Smooth muscle cell (in vitro differentiated cells): Measurements from ENCODE around the gene FAM24A. TPM values are rescaled to one million over a fixed set of nuclear protein-coding genes. Genes with fewer than 3 reads are reported as not detected.

ENCODE experiments used
- DNase-seq: peaks from one replicate; lab custom pipeline; 2025; ENCODE audit not compliant: unreplicated experiment; lab: John Stamatoyannopoulos, UW
- H2AFZ ChIP-seq: fragments of 200-600 bp; sonication (generic); 2 replicates; pipeline ENCODE4 v1.6.0; 2016; ENCODE audit warnings: antibody characterized with exemption, low read depth, mild to moderate bottlenecking
- H3F3A ChIP-seq: fragments of 200-600 bp; sonication (generic); 2 replicates; pipeline ENCODE4 v1.6.0; 2017; ENCODE audit warnings: antibody characterized with exemption, low read depth
- H3K27ac ChIP-seq: fragments of 200-600 bp; sonication (generic); 2 replicates; pipeline ENCODE4 v1.5.1; 2016; ENCODE audit warnings: low read depth, mild to moderate bottlenecking
- H3K27me3 ChIP-seq: fragments of 200-600 bp; sonication (generic); 2 replicates; pipeline ENCODE4 v1.6.1; 2016; ENCODE audit warnings: low read depth, mild to moderate bottlenecking
- H3K36me3 ChIP-seq: fragments of 200-600 bp; sonication (generic); 2 replicates; pipeline ENCODE4 v1.5.1; 2016; ENCODE audit warnings: low read depth
- H3K4me1 ChIP-seq: fragments of 200-600 bp; sonication (generic); 2 replicates; pipeline ENCODE4 v1.5.1; 2016; ENCODE audit warnings: low read depth
- H3K4me2 ChIP-seq: fragments of 200-600 bp; sonication (generic); 2 replicates; pipeline ENCODE4 v1.6.0; 2016; ENCODE audit warnings: mild to moderate bottlenecking
- H3K4me3 ChIP-seq: fragments of 200-600 bp; sonication (generic); 2 replicates; pipeline ENCODE4 v1.5.1; 2016; ENCODE audit warnings: mild to moderate bottlenecking
- H3K79me2 ChIP-seq: fragments of 200-600 bp; sonication (generic); 2 replicates; pipeline ENCODE4 v1.6.0; 2016; ENCODE audit warnings: low read depth, mild to moderate bottlenecking
- H3K9ac ChIP-seq: fragments of 200-600 bp; sonication (generic); 2 replicates; pipeline ENCODE4 v1.6.0; 2016; ENCODE audit warnings: low read depth
- H3K9me3 ChIP-seq: fragments of 200-600 bp; sonication (generic); replicated peaks from 2 replicates; pipeline ENCODE4 v1.5.1; 2016; ENCODE audit warnings: low read depth
- H4K20me1 ChIP-seq: fragments of 200-600 bp; sonication (generic); 2 replicates; pipeline ENCODE4 v1.6.0; 2016; ENCODE audit warnings: low read depth
- CTCF ChIP-seq: fragments of 200-600 bp; sonication (generic); IDR thresholded peaks from 2 replicates; pipeline ENCODE4 v1.5.1; 2017; ENCODE audit warnings: borderline replicate concordance, mild to moderate bottlenecking, antibody characterized with exemption; ENCODE audit not compliant: insufficient read depth, poor library complexity, severe bottlenecking
- WGBS: methylation state at CpG from one replicate; pipeline ENCODE4 v1.1.7; 2016; ENCODE audit warnings: low lambda C conversion rate; 5-methylcytosine and 5-hydroxymethylcytosine counted together
- polyA plus RNA-seq: library from polyadenylated mRNA; unstranded; fragments of >200 nt; fragmentation: Nextera tagmentation; extraction: Ambion mirVana; gene quantifications from 2 replicates; pipeline ENCODE4 v1.2.1, GENCODE V29; 2016
- total RNA-seq: library from RNA; depleted of rRNA; stranded (reverse); fragments of >200 nt; gene quantifications from 2 replicates; pipeline ENCODE4 v1.2.3, GENCODE V29; 2014

The FAM24A gene
- total and polyA plus RNA-seq, 2 experiments from 2014 or later, result not detected

GRCh38 chr10:122930140-122930539 lies 19.7 kb downstream of the FAM24A start:
- Histone ChIP-seq H3K27ac (no peak overlapping the region), H3F3A (no peaks in the 10 kb centered on the region), H3K4me2 (no peak overlapping the region), H3K27me3 (no peaks in the 10 kb centered on the region), H3K36me3 (no peaks in the 10 kb centered on the region), H3K9me3 (no peaks in the 10 kb centered on the region), H4K20me1 (peaks cover 6% of the 10 kb centered on the region), H3K9ac (no peak overlapping the region), H3K79me2 (no peaks in the 10 kb centered on the region), H2AFZ (no peak overlapping the region), H3K4me1 (no peaks in the 10 kb centered on the region), H3K4me3 (no peak overlapping the region)
- DNase-seq, result no peak
- TF ChIP-seq CTCF, result no peak
- 100% methylated on average over 1 of the region's 1 CpG for WGBS

GRCh38 chr10:122931088-122931906 lies 20.9 kb downstream of the FAM24A start:
- H3K4me2 ChIP-seq, result no peak overlapping the region
- H3K4me1 ChIP-seq, result no peaks in the 10 kb centered on the region
- H3K36me3 ChIP-seq, result no peaks in the 10 kb centered on the region
- WGBS, result 91% methylated on average over 6 of the region's 6 CpGs
- H3K9me3 ChIP-seq, result no peaks in the 10 kb centered on the region
- no peak overlapping the region for H3K27ac ChIP-seq
- no peak for DNase-seq
- H4K20me1 ChIP-seq, result peaks cover 6% of the 10 kb centered on the region
- no peak overlapping the region for H3K9ac ChIP-seq
- TF ChIP-seq CTCF, result no peak
- no peaks in the 10 kb centered on the region for H3K79me2 ChIP-seq
- H2AFZ ChIP-seq, result no peak overlapping the region
- H3K27me3 ChIP-seq, result no peaks in the 10 kb centered on the region
- no peaks in the 10 kb centered on the region for H3F3A ChIP-seq
- H3K4me3 ChIP-seq, result no peak overlapping the region

GRCh38 chr10:122939133-122939855 lies 28.9 kb downstream of the FAM24A start:
- TF ChIP-seq CTCF, result no peak
- Histone ChIP-seq H4K20me1 (peaks cover 9% of the 10 kb centered on the region), H3K9ac (no peak overlapping the region), H3K4me1 (no peaks in the 10 kb centered on the region), H3K79me2 (peaks cover 5% of the 10 kb centered on the region), H3F3A (no peaks in the 10 kb centered on the region), H3K9me3 (no peaks in the 10 kb centered on the region), H3K36me3 (peaks cover 9% of the 10 kb centered on the region), H3K4me2 (no peak overlapping the region), H3K27me3 (no peaks in the 10 kb centered on the region), H2AFZ (no peak overlapping the region), H3K4me3 (no peak overlapping the region), H3K27ac (peak overlapping the region; percentile 26)
- DNase-seq, result no peak
- 98% methylated on average over 1 of the region's 1 CpG for WGBS
